WTC11 (cell line): ENCODE results near the gene SETD2. TPM values are rescaled to one million over a fixed set of nuclear protein-coding genes. Genes with fewer than 3 reads are reported as not detected.
A peak's percentile ranks its signal among the peaks of the same experiment; 100 is the strongest.

Experiments used
- ATAC-seq: fragments of 200-7000 bp; cut with Tn5 transposase; 2 replicates; pipeline ENCODE4 v1.10.0; 2021; ENCODE audit warnings: mild to moderate bottlenecking, moderate library complexity
- CTCF ChIA-PET: fragments of 300-600 bp; sonication (Branson Sonifier 250); formaldehyde crosslinking; loops from one replicate; lab custom pipeline; 2021; ENCODE audit warnings: antibody characterized with exemption; lab: Charles Lee
- POLR2A ChIA-PET: fragments of 350-600 bp; sonication (Branson Sonifier 250); formaldehyde crosslinking; loops from one replicate; lab custom pipeline; 2021; ENCODE audit warnings: antibody characterized with exemption; lab: Charles Lee
- DNase-seq: peaks from one replicate; pipeline ENCODE4 v3.0.0; 2021; ENCODE audit warnings: low spot score
- H3K27ac Mint-ChIP-seq: 2 replicates; pipeline ENCODE4 v1.8.0; 2021; ENCODE audit warnings: mixed read lengths
- H3K27me3 Mint-ChIP-seq: 2 replicates; pipeline ENCODE4 v1.8.0; 2021; ENCODE audit warnings: low read depth, mild to moderate bottlenecking, moderate library complexity, mixed read lengths
- H3K36me3 Mint-ChIP-seq: 2 replicates; pipeline ENCODE4 v1.8.0; 2021; ENCODE audit warnings: mixed read lengths
- H3K4me1 Mint-ChIP-seq: 2 replicates; pipeline ENCODE4 v1.8.0; 2022; ENCODE audit warnings: mixed read lengths
- H3K4me3 Mint-ChIP-seq: 2 replicates; pipeline ENCODE4 v1.8.0; 2021; ENCODE audit warnings: mild to moderate bottlenecking, moderate library complexity, mixed read lengths
- H3K9me3 Mint-ChIP-seq: 2 replicates; pipeline ENCODE4 v1.8.0; 2021; ENCODE audit warnings: mixed read lengths
- FOXK1 ChIP-seq: sonication (generic); formaldehyde crosslinking; IDR thresholded peaks from 2 replicates; pipeline ENCODE4 v1.8.0; 2022; ENCODE audit warnings: mild to moderate bottlenecking, moderate library complexity, missing genetic modification reagents
- RORB ChIP-seq: fragments of 250-450 bp; sonication (Bioruptor Pico); IDR thresholded peaks from 2 replicates; pipeline ENCODE4 v1.9.0; 2021; ENCODE audit warnings: mild to moderate bottlenecking
- SP1 ChIP-seq: sonication (generic); formaldehyde crosslinking; conservative IDR thresholded peaks from 2 replicates; pipeline ENCODE4 v1.8.1; 2022; ENCODE audit warnings: missing genetic modification reagents
- TEAD4 ChIP-seq: sonication (generic); formaldehyde crosslinking; IDR thresholded peaks from 2 replicates; pipeline ENCODE4 v1.8.0; 2022; ENCODE audit warnings: mild to moderate bottlenecking, missing genetic modification reagents
- ZNF219 ChIP-seq: sonication (generic); formaldehyde crosslinking; IDR thresholded peaks from 2 replicates; pipeline ENCODE4 v1.8.0; 2023; ENCODE audit warnings: missing genetic modification reagents, mild to moderate bottlenecking, borderline replicate concordance
- ZNF232 ChIP-seq: sonication (generic); formaldehyde crosslinking; IDR thresholded peaks from 2 replicates; pipeline ENCODE4 v1.8.0; 2022; ENCODE audit warnings: mild to moderate bottlenecking, missing genetic modification reagents
- ZNF263 ChIP-seq: sonication (generic); formaldehyde crosslinking; IDR thresholded peaks from 2 replicates; pipeline ENCODE4 v1.8.1; 2022; ENCODE audit warnings: low read depth, mild to moderate bottlenecking, moderate library complexity, missing genetic modification reagents
- ZNF423 ChIP-seq: fragments of 250-450 bp; sonication (Bioruptor Pico); IDR thresholded peaks from 2 replicates; pipeline ENCODE4 v2.1.2; 2022; ENCODE audit warnings: mild to moderate bottlenecking, moderate library complexity
- total RNA-seq: library from RNA; stranded (reverse); gene quantifications from 3 replicates; pipeline ENCODE4 v1.2.3, GENCODE V29; 2021
- TF ChIP-seq, protein P1 (sequence below): fragments of 250-450 bp; sonication (Bioruptor Pico); IDR thresholded peaks from 2 replicates; pipeline ENCODE4 v1.9.0; 2021; ENCODE audit warnings: mild to moderate bottlenecking, borderline replicate concordance
- TF ChIP-seq, protein P2 (sequence below): sonication (generic); formaldehyde crosslinking; IDR thresholded peaks from 2 replicates; pipeline ENCODE4 v1.8.1; 2023; ENCODE audit warnings: mild to moderate bottlenecking, missing genetic modification reagents, borderline replicate concordance
- TF ChIP-seq, protein P3 (sequence below): sonication (generic); formaldehyde crosslinking; IDR thresholded peaks from 2 replicates; pipeline ENCODE4 v1.8.1; 2023; ENCODE audit warnings: mild to moderate bottlenecking, missing genetic modification reagents, moderate library complexity
- TF ChIP-seq, protein P4 (sequence below): sonication (generic); formaldehyde crosslinking; conservative IDR thresholded peaks from 2 replicates; pipeline ENCODE4 v1.8.1; 2023; ENCODE audit warnings: mild to moderate bottlenecking, low read depth, missing genetic modification reagents, moderate library complexity
- TF ChIP-seq, protein P5 (sequence below): sonication (generic); formaldehyde crosslinking; IDR thresholded peaks from 2 replicates; pipeline ENCODE4 v1.8.0; 2023; ENCODE audit warnings: missing genetic modification reagents, mild to moderate bottlenecking, borderline replicate concordance
- TF ChIP-seq, protein P6 (sequence below): sonication (generic); formaldehyde crosslinking; IDR thresholded peaks from 2 replicates; pipeline ENCODE4 v1.8.0; 2023; ENCODE audit warnings: missing genetic modification reagents

SETD2 gene
- total RNA-seq, 1 experiment from 2014 or later: 39.8 TPM

DNA sequence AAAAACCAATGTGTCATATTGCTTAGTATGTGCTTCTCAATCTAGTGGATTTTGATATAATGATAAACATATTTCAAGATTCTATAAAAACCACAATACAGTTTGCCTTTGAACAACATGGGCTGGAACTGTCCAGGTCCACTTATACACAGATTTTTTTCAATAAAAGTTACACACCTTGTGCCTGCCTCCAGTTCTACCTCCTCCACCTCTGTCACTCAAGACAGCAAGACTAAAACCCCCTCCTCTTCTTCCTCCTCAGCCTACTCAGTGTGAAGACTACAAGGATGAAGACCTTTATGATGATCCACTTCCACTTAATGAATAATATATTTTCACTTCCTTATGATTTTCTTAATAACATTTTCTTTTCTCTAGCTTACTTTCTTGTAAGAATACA, 5.7 kb downstream of the SETD2 start (continued):
- TF ChIP-seq, protein P1, sequence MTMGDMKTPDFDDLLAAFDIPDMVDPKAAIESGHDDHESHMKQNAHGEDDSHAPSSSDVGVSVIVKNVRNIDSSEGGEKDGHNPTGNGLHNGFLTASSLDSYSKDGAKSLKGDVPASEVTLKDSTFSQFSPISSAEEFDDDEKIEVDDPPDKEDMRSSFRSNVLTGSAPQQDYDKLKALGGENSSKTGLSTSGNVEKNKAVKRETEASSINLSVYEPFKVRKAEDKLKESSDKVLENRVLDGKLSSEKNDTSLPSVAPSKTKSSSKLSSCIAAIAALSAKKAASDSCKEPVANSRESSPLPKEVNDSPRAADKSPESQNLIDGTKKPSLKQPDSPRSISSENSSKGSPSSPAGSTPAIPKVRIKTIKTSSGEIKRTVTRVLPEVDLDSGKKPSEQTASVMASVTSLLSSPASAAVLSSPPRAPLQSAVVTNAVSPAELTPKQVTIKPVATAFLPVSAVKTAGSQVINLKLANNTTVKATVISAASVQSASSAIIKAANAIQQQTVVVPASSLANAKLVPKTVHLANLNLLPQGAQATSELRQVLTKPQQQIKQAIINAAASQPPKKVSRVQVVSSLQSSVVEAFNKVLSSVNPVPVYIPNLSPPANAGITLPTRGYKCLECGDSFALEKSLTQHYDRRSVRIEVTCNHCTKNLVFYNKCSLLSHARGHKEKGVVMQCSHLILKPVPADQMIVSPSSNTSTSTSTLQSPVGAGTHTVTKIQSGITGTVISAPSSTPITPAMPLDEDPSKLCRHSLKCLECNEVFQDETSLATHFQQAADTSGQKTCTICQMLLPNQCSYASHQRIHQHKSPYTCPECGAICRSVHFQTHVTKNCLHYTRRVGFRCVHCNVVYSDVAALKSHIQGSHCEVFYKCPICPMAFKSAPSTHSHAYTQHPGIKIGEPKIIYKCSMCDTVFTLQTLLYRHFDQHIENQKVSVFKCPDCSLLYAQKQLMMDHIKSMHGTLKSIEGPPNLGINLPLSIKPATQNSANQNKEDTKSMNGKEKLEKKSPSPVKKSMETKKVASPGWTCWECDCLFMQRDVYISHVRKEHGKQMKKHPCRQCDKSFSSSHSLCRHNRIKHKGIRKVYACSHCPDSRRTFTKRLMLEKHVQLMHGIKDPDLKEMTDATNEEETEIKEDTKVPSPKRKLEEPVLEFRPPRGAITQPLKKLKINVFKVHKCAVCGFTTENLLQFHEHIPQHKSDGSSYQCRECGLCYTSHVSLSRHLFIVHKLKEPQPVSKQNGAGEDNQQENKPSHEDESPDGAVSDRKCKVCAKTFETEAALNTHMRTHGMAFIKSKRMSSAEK (CRISPR knock-in tag): no peak
- TF ChIP-seq RORB (CRISPR knock-in tag): no peak
- TF ChIP-seq, protein P2, sequence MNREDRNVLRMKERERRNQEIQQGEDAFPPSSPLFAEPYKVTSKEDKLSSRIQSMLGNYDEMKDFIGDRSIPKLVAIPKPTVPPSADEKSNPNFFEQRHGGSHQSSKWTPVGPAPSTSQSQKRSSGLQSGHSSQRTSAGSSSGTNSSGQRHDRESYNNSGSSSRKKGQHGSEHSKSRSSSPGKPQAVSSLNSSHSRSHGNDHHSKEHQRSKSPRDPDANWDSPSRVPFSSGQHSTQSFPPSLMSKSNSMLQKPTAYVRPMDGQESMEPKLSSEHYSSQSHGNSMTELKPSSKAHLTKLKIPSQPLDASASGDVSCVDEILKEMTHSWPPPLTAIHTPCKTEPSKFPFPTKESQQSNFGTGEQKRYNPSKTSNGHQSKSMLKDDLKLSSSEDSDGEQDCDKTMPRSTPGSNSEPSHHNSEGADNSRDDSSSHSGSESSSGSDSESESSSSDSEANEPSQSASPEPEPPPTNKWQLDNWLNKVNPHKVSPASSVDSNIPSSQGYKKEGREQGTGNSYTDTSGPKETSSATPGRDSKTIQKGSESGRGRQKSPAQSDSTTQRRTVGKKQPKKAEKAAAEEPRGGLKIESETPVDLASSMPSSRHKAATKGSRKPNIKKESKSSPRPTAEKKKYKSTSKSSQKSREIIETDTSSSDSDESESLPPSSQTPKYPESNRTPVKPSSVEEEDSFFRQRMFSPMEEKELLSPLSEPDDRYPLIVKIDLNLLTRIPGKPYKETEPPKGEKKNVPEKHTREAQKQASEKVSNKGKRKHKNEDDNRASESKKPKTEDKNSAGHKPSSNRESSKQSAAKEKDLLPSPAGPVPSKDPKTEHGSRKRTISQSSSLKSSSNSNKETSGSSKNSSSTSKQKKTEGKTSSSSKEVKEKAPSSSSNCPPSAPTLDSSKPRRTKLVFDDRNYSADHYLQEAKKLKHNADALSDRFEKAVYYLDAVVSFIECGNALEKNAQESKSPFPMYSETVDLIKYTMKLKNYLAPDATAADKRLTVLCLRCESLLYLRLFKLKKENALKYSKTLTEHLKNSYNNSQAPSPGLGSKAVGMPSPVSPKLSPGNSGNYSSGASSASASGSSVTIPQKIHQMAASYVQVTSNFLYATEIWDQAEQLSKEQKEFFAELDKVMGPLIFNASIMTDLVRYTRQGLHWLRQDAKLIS (CRISPR knock-in tag): no peak

DNA sequence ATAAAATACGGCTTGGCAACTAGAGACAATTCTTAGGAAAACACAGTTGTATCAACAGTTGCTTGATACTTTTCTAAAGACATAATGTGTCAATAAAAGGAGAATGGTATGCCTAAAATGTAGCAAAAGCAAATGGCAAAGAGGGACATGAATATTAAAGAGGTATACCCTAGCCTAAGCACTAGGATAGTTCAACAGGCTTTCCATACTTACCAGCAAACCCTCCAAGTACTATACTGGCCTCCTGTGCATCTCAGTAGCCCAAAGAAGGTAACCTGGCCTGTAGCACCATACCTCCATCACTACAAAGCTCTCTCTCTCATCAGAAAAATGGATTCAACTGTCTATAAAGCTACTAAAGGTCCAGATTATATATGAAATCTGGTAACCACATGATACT, 7.5 kb downstream of the SETD2 start:
- no peaks in the 10 kb centered on the region for H3K27me3 Mint-ChIP-seq
- H3K4me1 Mint-ChIP-seq: peaks cover 60% of the 10 kb centered on the region
- ATAC-seq (no peak), DNase-seq (no peak)
- ChIA-PET CTCF (no interaction called here), POLR2A (no interaction called here)
- peaks cover 5% of the 10 kb centered on the region; the same call in 1 of the 2 replicates for H3K9me3 Mint-ChIP-seq
- H3K36me3 Mint-ChIP-seq: no peaks in the 10 kb centered on the region; the same call in 1 of the 2 replicates
- no peak overlapping the region for H3K4me3 Mint-ChIP-seq
- peak overlapping the region; percentile 78 for H3K27ac Mint-ChIP-seq
- TF ChIP-seq, protein P3, sequence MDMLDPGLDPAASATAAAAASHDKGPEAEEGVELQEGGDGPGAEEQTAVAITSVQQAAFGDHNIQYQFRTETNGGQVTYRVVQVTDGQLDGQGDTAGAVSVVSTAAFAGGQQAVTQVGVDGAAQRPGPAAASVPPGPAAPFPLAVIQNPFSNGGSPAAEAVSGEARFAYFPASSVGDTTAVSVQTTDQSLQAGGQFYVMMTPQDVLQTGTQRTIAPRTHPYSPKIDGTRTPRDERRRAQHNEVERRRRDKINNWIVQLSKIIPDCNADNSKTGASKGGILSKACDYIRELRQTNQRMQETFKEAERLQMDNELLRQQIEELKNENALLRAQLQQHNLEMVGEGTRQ (CRISPR knock-in tag): no peak
- TF ChIP-seq ZNF263 (no peak), ZNF219 (no peak), FOXK1 (CRISPR knock-in tag) (no peak), SP1 (CRISPR knock-in tag) (no peak), RORB (CRISPR knock-in tag) (no peak), ZNF423 (CRISPR knock-in tag) (no peak), ZNF232 (no peak), TEAD4 (no peak)
- TF ChIP-seq, protein P4, sequence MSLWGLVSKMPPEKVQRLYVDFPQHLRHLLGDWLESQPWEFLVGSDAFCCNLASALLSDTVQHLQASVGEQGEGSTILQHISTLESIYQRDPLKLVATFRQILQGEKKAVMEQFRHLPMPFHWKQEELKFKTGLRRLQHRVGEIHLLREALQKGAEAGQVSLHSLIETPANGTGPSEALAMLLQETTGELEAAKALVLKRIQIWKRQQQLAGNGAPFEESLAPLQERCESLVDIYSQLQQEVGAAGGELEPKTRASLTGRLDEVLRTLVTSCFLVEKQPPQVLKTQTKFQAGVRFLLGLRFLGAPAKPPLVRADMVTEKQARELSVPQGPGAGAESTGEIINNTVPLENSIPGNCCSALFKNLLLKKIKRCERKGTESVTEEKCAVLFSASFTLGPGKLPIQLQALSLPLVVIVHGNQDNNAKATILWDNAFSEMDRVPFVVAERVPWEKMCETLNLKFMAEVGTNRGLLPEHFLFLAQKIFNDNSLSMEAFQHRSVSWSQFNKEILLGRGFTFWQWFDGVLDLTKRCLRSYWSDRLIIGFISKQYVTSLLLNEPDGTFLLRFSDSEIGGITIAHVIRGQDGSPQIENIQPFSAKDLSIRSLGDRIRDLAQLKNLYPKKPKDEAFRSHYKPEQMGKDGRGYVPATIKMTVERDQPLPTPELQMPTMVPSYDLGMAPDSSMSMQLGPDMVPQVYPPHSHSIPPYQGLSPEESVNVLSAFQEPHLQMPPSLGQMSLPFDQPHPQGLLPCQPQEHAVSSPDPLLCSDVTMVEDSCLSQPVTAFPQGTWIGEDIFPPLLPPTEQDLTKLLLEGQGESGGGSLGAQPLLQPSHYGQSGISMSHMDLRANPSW (CRISPR knock-in tag): no peak
- TF ChIP-seq, protein P5, sequence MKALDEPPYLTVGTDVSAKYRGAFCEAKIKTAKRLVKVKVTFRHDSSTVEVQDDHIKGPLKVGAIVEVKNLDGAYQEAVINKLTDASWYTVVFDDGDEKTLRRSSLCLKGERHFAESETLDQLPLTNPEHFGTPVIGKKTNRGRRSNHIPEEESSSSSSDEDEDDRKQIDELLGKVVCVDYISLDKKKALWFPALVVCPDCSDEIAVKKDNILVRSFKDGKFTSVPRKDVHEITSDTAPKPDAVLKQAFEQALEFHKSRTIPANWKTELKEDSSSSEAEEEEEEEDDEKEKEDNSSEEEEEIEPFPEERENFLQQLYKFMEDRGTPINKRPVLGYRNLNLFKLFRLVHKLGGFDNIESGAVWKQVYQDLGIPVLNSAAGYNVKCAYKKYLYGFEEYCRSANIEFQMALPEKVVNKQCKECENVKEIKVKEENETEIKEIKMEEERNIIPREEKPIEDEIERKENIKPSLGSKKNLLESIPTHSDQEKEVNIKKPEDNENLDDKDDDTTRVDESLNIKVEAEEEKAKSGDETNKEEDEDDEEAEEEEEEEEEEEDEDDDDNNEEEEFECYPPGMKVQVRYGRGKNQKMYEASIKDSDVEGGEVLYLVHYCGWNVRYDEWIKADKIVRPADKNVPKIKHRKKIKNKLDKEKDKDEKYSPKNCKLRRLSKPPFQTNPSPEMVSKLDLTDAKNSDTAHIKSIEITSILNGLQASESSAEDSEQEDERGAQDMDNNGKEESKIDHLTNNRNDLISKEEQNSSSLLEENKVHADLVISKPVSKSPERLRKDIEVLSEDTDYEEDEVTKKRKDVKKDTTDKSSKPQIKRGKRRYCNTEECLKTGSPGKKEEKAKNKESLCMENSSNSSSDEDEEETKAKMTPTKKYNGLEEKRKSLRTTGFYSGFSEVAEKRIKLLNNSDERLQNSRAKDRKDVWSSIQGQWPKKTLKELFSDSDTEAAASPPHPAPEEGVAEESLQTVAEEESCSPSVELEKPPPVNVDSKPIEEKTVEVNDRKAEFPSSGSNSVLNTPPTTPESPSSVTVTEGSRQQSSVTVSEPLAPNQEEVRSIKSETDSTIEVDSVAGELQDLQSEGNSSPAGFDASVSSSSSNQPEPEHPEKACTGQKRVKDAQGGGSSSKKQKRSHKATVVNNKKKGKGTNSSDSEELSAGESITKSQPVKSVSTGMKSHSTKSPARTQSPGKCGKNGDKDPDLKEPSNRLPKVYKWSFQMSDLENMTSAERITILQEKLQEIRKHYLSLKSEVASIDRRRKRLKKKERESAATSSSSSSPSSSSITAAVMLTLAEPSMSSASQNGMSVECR (CRISPR knock-in tag): no peak
- TF ChIP-seq, protein P6, sequence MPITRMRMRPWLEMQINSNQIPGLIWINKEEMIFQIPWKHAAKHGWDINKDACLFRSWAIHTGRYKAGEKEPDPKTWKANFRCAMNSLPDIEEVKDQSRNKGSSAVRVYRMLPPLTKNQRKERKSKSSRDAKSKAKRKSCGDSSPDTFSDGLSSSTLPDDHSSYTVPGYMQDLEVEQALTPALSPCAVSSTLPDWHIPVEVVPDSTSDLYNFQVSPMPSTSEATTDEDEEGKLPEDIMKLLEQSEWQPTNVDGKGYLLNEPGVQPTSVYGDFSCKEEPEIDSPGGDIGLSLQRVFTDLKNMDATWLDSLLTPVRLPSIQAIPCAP (CRISPR knock-in tag): no peak
- TF ChIP-seq, protein P2 (CRISPR knock-in tag): no peak
